ENCODE results near the gene THEM4. TPM values are rescaled to one million over a fixed set of nuclear protein-coding genes. Genes with fewer than 3 reads are reported as not detected.

The THEM4 gene
- total RNA-seq, 1 donor from 2014 or later, result 27.5 TPM

GRCh38 chr1:151833172-151833900, 76.0 kb downstream of the THEM4 start:
- Mint-ChIP-seq H3K4me3 (no peak overlapping the region), H3K27me3 (ENCODE audit: insufficient read depth) (peaks cover 3% of the 10 kb centered on the region), H3K36me3 (ENCODE audit: low read depth) (no peaks in the 10 kb centered on the region), H3K27ac (peak overlapping the region; percentile 46), H3K4me1 (ENCODE audit: low read depth) (peaks cover 75% of the 10 kb centered on the region), H3K9me3 (no peaks in the 10 kb centered on the region)
- intact Hi-C loops (cut with micrococcal nuclease), result no loop called here
- no peak for DNase-seq (ENCODE audit: low spot score)

GRCh38 chr1:151832318-151832980, 76.9 kb downstream of the THEM4 start:
- Mint-ChIP-seq H3K27me3 (ENCODE audit: insufficient read depth) (peaks cover under 1% of the 10 kb centered on the region), H3K9me3 (no peaks in the 10 kb centered on the region), H3K4me1 (ENCODE audit: low read depth) (peaks cover 80% of the 10 kb centered on the region), H3K36me3 (ENCODE audit: low read depth) (no peaks in the 10 kb centered on the region), H3K4me3 (no peak overlapping the region), H3K27ac (no peak overlapping the region)
- no peak for DNase-seq (ENCODE audit: low spot score)
- intact Hi-C loops (cut with micrococcal nuclease), result no loop called here

GRCh38 chr1:151831605-151832004, 77.7 kb downstream of the THEM4 start, which contains the start of gene RORC:
Gene RORC, minus strand, starts transcription at chr1:151831802. Its CDS starts 38 bp downstream, at chr1:151831764.
- intact Hi-C loops (cut with micrococcal nuclease), result loop anchor here (1.0 kb wide), 1 partner anchor 215 kb away; no protein-coding TSS in a partner anchor
- H3K4me3 Mint-ChIP-seq, result peak within 1 kb of the TSS; percentile 24

GRCh38 chr1:151831256-151831591, 78.1 kb downstream of the THEM4 start:
- Mint-ChIP-seq H3K36me3 (ENCODE audit: low read depth) (no peaks in the 10 kb centered on the region), H3K4me1 (ENCODE audit: low read depth) (peaks cover 71% of the 10 kb centered on the region), H3K27ac (peak overlapping the region; percentile 34), H3K9me3 (no peaks in the 10 kb centered on the region), H3K27me3 (ENCODE audit: insufficient read depth) (no peaks in the 10 kb centered on the region), H3K4me3 (no peak overlapping the region)
- DNase-seq (ENCODE audit: low spot score), result no peak
- intact Hi-C loops (cut with micrococcal nuclease), result loop anchor here (1.0 kb wide), 1 partner anchor 215 kb away; no protein-coding TSS in a partner anchor

More at GRCh38 chr1:151831605-151832004, 77.7 kb downstream of the THEM4 start, which contains the start of gene RORC:
- no peak for DNase-seq (ENCODE audit: low spot score)
- H3K9me3 Mint-ChIP-seq, result no peaks in the 10 kb centered on the region
- H3K36me3 Mint-ChIP-seq (ENCODE audit: low read depth), result no peaks in the 10 kb centered on the region
- peaks cover 72% of the 10 kb centered on the region for H3K4me1 Mint-ChIP-seq (ENCODE audit: low read depth)
- H3K27ac Mint-ChIP-seq, result peak within 1 kb of the TSS; percentile 36
- H3K27me3 Mint-ChIP-seq (ENCODE audit: insufficient read depth), result no peaks in the 10 kb centered on the region

- no peak for DNase-seq (ENCODE audit: low spot score)
- peak overlapping the region; percentile 68 for H3K4me3 Mint-ChIP-seq
- no peaks in the 10 kb centered on the region for H3K9me3 Mint-ChIP-seq
- no peaks in the 10 kb centered on the region for H3K27me3 Mint-ChIP-seq (ENCODE audit: insufficient read depth)
- H3K4me1 Mint-ChIP-seq (ENCODE audit: low read depth), result peaks cover 81% of the 10 kb centered on the region
- intact Hi-C loops (cut with micrococcal nuclease), result no loop called here
- no peaks in the 10 kb centered on the region for H3K36me3 Mint-ChIP-seq (ENCODE audit: low read depth)
- H3K27ac Mint-ChIP-seq, result peak overlapping the region; percentile 89
Measured at GRCh38 chr1:151830055-151830454, 79.3 kb downstream of the THEM4 start.

- Mint-ChIP-seq H3K27me3 (ENCODE audit: insufficient read depth) (no peaks in the 10 kb centered on the region), H3K4me3 (peak overlapping the region; percentile 68), H3K9me3 (no peaks in the 10 kb centered on the region), H3K27ac (peak overlapping the region; percentile 89), H3K36me3 (ENCODE audit: low read depth) (no peaks in the 10 kb centered on the region), H3K4me1 (ENCODE audit: low read depth) (peaks cover 83% of the 10 kb centered on the region)
- intact Hi-C loops (cut with micrococcal nuclease), result no loop called here
- no peak for DNase-seq (ENCODE audit: low spot score)
Measured at GRCh38 chr1:151829352-151830046, 79.8 kb downstream of the THEM4 start.

GRCh38 chr1:151828921-151829320, 80.4 kb downstream of the THEM4 start:
- DNase-seq (ENCODE audit: low spot score), result no peak
- H3K36me3 Mint-ChIP-seq (ENCODE audit: low read depth), result no peaks in the 10 kb centered on the region
- H3K27ac Mint-ChIP-seq, result peak overlapping the region; percentile 89
- H3K27me3 Mint-ChIP-seq (ENCODE audit: insufficient read depth), result no peaks in the 10 kb centered on the region
- H3K4me1 Mint-ChIP-seq (ENCODE audit: low read depth), result peaks cover 77% of the 10 kb centered on the region
- no peaks in the 10 kb centered on the region for H3K9me3 Mint-ChIP-seq
- peak overlapping the region; percentile 68 for H3K4me3 Mint-ChIP-seq
- intact Hi-C loops (cut with micrococcal nuclease), result no loop called here

GRCh38 chr1:151827853-151828252, 81.5 kb downstream of the THEM4 start:
- peak overlapping the region; percentile 48 for H3K4me3 Mint-ChIP-seq
- H3K4me1 Mint-ChIP-seq (ENCODE audit: low read depth), result peaks cover 74% of the 10 kb centered on the region
- no peaks in the 10 kb centered on the region for H3K9me3 Mint-ChIP-seq
- intact Hi-C loops (cut with micrococcal nuclease), result no loop called here
- no peak for DNase-seq (ENCODE audit: low spot score)
- H3K36me3 Mint-ChIP-seq (ENCODE audit: low read depth), result no peaks in the 10 kb centered on the region
- no peaks in the 10 kb centered on the region for H3K27me3 Mint-ChIP-seq (ENCODE audit: insufficient read depth)
- peak overlapping the region; percentile 69 for H3K27ac Mint-ChIP-seq

- no peaks in the 10 kb centered on the region for H3K27me3 Mint-ChIP-seq (ENCODE audit: insufficient read depth)
- intact Hi-C loops (cut with micrococcal nuclease), result no loop called here
Measured at GRCh38 chr1:151825751-151826660, 83.3 kb downstream of the THEM4 start.

GRCh38 chr1:151825204-151825603, 84.1 kb downstream of the THEM4 start:
- H3K4me1 Mint-ChIP-seq (ENCODE audit: low read depth), result peaks cover 78% of the 10 kb centered on the region
- intact Hi-C loops (cut with micrococcal nuclease), result no loop called here
- peak overlapping the region; percentile 23 for H3K4me3 Mint-ChIP-seq
- no peak for DNase-seq (ENCODE audit: low spot score)
- H3K27ac Mint-ChIP-seq, result peak overlapping the region; percentile 27
- H3K36me3 Mint-ChIP-seq (ENCODE audit: low read depth), result no peaks in the 10 kb centered on the region
- H3K9me3 Mint-ChIP-seq, result no peaks in the 10 kb centered on the region
- no peaks in the 10 kb centered on the region for H3K27me3 Mint-ChIP-seq (ENCODE audit: insufficient read depth)

More at GRCh38 chr1:151825751-151826660, 83.3 kb downstream of the THEM4 start:
- peak overlapping the region; percentile 53 for H3K4me3 Mint-ChIP-seq
- peaks cover 78% of the 10 kb centered on the region for H3K4me1 Mint-ChIP-seq (ENCODE audit: low read depth)
- peak overlapping the region; percentile 34 for H3K27ac Mint-ChIP-seq
- no peaks in the 10 kb centered on the region for H3K36me3 Mint-ChIP-seq (ENCODE audit: low read depth)
- H3K9me3 Mint-ChIP-seq, result no peaks in the 10 kb centered on the region
- DNase-seq (ENCODE audit: low spot score), result no peak

Data from activated T-helper 1 cell treated with anti-CD3 and anti-CD28 coated beads, Interleukin-12 subunit alpha, Interleukin-12 subunit beta, Interleukin-2, Interleukin-4 antibody, amounts not matched to agents 30 ng/mL and 10 ng/mL and 1 ng/mL, durations not matched to agents 14 hours and 24 hours and 36 hours (primary cell).